ENCODE measurements around the gene ERVMER34-1. TPM values are rescaled to one million over a fixed set of nuclear protein-coding genes. Genes with fewer than 3 reads are reported as not detected.

Gene ERVMER34-1
- total and polyA plus RNA-seq, 11 donors: 2.2 to 6.8 (median 4.6) TPM

DNA sequence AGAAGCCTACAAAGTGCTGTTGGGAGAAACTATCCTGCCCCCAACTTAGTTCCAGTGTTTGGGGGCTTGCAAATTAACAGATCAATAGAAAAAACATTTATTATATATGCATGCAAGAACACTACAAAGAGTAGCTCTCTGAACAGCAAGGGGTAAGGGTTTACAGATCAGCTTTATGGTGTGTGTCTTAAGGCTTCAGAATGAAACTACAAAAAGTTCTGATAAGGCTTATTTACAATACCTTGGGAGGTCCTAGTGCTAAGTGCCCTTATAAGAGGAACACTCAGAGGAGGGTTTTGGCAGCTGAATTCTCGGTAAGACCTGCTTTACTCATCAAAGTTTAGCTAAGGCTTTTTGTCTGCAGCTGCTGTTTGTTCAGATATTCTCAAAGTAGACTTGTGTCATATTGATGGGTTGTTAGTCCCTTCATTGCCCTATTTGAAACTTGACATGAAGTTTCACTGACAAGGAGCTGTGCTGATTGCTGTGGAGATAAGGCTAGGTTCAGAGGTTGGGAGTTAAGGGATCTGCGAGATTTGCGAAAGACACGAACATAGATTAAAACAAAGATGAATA lies 7.7 kb downstream of the ERVMER34-1 start:
- ATAC-seq (no peak), DNase-seq (no peak)
- H3K9me3 ChIP-seq: peaks cover 0 to 8% (median 0%) of the 10 kb centered on the region in 12 donors
- no peak for TF ChIP-seq POLR2A (IDR thresholded peaks at IDR 0.05)
- TF ChIP-seq, protein P1, sequence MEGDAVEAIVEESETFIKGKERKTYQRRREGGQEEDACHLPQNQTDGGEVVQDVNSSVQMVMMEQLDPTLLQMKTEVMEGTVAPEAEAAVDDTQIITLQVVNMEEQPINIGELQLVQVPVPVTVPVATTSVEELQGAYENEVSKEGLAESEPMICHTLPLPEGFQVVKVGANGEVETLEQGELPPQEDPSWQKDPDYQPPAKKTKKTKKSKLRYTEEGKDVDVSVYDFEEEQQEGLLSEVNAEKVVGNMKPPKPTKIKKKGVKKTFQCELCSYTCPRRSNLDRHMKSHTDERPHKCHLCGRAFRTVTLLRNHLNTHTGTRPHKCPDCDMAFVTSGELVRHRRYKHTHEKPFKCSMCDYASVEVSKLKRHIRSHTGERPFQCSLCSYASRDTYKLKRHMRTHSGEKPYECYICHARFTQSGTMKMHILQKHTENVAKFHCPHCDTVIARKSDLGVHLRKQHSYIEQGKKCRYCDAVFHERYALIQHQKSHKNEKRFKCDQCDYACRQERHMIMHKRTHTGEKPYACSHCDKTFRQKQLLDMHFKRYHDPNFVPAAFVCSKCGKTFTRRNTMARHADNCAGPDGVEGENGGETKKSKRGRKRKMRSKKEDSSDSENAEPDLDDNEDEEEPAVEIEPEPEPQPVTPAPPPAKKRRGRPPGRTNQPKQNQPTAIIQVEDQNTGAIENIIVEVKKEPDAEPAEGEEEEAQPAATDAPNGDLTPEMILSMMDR (IDR thresholded peaks at IDR 0.05): no peak
- 81 to 85% (median 83%) methylated on average over 4 of the region's 4 CpGs for WGBS, 4 donors
- H3K27me3 ChIP-seq: no peaks in the 10 kb centered on the region
- intact Hi-C loops (cut with DNase I): no loop called here
- H3K27ac ChIP-seq: no peak overlapping the region
- H3K4me1 ChIP-seq: no peaks in the 10 kb centered on the region
- H3K4me3 ChIP-seq: no peak overlapping the region
- no peaks in the 10 kb centered on the region for H3K36me3 ChIP-seq

DNA sequence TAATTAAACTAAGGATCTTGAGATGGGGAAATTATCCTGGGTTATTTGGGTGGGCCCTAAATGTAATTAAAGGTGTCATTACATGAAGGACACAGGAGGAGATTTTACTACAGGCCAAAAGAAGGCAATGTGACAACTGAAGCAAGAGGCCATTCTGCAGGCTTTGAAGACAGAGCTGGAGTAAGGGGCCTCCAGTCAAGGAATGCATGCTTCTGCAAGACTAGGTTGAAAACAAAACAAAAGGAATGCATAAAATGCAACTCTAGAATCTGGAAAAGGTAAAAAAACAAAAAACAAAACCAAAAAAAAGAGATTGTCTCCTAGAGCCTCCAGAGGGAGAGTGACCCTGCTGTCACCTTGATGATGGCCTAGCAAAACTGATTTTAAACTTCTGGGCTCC lies 21.6 kb downstream of the ERVMER34-1 start:
- intact Hi-C loops (cut with DNase I): loop anchor here in 4 of 10 donors (5.0 to 10.0 kb wide), 4 partner anchors 135 to 255 kb away; partner anchors contain the start of gene RASL11B (in 1 of the 4)
- no peak overlapping the region for H3K27ac ChIP-seq

DNA sequence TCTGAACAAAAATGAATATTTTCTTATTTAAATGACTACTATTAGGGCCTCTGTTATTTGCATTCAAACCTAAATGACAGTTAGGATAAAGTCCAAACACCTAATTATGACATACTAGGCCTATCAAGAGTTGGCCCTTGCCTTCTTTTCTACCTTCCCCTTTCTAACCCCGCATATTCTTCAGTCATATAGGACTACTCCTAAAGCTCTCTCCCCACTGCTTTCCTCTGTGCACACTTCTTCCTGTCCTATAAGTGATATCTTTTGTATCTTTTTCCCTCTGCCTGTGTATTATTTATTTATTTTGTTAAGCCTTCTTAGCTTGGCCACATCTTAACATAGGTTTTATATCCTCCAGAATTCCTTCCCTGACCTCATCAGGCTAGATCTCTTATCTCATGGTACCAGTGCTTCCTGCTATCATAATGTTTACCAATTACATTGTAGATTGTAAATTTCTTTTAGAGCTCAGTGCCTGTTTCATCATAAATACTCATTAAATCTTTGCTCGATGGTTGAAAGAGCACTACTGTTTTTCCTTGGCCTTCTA lies 22.5 kb downstream of the ERVMER34-1 start:
- ATAC-seq (no peak), DNase-seq (no peak)
- 62 to 69% (median 65%) methylated on average over 2 of the region's 2 CpGs for WGBS, 4 donors
- Histone ChIP-seq H3K9me3 (no peaks in the 10 kb centered on the region), H3K27me3 (no peaks in the 10 kb centered on the region), H3K36me3 (no peaks in the 10 kb centered on the region), H3K27ac (no peak overlapping the region), H3K4me3 (no peak overlapping the region), H3K4me1 (no peaks in the 10 kb centered on the region)
- TF ChIP-seq, protein P1 (IDR thresholded peaks at IDR 0.05): no peak
- TF ChIP-seq POLR2A (IDR thresholded peaks at IDR 0.05): no peak
- intact Hi-C loops (cut with DNase I): loop anchor here in 4 of 10 donors (5.0 to 10.0 kb wide), 4 partner anchors 136 to 256 kb away; partner anchors contain the start of gene RASL11B (in 1 of the 4)

More for the DNA sequence above, 21.6 kb downstream of the ERVMER34-1 start:
- Histone ChIP-seq H3K36me3 (no peaks in the 10 kb centered on the region), H3K27me3 (no peaks in the 10 kb centered on the region), H3K4me1 (no peaks in the 10 kb centered on the region), H3K4me3 (no peak overlapping the region), H3K9me3 (no peaks in the 10 kb centered on the region)
- TF ChIP-seq, protein P1 (IDR thresholded peaks at IDR 0.05): no peak
- no peak for TF ChIP-seq POLR2A (IDR thresholded peaks at IDR 0.05)
- no peak for DNase-seq
- ATAC-seq: no peak

DNA sequence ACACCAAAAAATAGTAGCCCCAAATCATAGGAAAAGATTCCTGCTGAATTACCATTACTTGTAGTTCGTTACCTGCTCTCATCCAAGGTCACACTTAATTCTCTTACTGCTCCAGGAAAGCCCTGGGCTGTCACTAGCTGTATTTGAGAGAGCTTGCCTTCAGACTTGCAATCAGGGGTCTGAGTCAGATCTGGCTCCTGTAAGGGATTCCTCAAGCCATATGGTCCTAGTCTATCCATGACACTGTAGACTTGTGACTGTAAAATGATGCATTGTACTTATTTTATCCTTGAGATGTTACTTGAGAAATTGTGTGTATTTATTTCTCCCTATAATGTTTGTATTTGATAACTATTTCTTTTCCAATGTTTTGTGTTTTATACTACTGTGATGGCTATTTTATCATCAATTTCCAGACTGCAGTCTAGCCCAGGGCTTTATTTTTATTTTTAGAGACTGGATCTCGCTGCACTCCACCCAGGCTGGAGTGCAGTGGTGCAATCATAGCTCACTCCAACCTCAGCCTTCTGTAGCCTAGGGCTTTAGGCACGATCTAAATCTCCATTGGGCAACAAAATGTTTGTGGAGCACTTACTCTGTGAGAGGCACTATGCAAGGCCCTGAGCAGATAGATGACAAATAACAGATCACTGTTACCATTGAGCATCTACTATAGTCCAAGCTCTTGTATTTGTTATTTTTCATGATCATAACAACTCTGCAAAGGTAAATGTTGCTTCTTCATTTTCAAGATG lies 24.2 kb downstream of the ERVMER34-1 start:
- WGBS, 4 donors: 78 to 86% (median 84%) methylated on average over 3 of the region's 3 CpGs
- intact Hi-C loops (cut with DNase I): loop anchor here in 4 of 10 donors (5.0 to 10.0 kb wide), 4 partner anchors 138 to 258 kb away; partner anchors contain the start of gene RASL11B (in 1 of the 4)
- DNase-seq: no peak

More for the DNA sequence above, 24.2 kb downstream of the ERVMER34-1 start:
- no peaks in the 10 kb centered on the region for H3K36me3 ChIP-seq
- no peak for ATAC-seq
- H3K4me3 ChIP-seq: no peak overlapping the region
- H3K9me3 ChIP-seq: no peaks in the 10 kb centered on the region
- H3K4me1 ChIP-seq: peaks cover 0 to 8% (median 0%) of the 10 kb centered on the region in 12 donors
- TF ChIP-seq, protein P1 (IDR thresholded peaks at IDR 0.05): no peak
- no peak for TF ChIP-seq POLR2A (IDR thresholded peaks at IDR 0.05)
- H3K27me3 ChIP-seq: no peaks in the 10 kb centered on the region
- H3K27ac ChIP-seq: no peak overlapping the region

Data from heart left ventricle (tissue), 16 donors.